Measurements from ENCODE around the gene BPIFB1.

DNA sequence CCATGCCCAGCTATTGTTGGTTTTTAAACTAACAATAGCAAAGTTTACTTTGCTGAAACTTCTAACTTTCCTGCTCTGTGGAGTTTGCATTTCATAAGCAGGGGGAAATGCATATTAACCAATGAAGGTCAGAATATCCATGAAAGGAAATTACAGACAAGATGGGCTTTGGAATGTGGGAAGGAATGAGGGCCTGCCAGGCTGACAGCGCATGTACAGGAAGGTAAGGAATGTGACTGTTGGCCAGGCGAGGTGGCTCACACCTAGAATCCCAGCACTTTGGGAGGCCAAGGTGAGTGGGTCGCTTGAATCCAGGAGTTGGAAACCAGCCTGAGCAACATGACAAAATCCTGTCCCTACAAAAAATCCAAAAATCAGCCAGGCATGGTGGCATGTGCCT, 68.7 kb downstream of the BPIFB1 start:
- TF ChIP-seq POLR2A (IDR thresholded peaks at IDR 0.05; ENCODE audit: extremely low read depth, insufficient read length) (no peak), MYC (IDR thresholded peaks at IDR 0.05; ENCODE audit: low read depth, low read length) (no peak)
- TF ChIP-seq, protein P1, sequence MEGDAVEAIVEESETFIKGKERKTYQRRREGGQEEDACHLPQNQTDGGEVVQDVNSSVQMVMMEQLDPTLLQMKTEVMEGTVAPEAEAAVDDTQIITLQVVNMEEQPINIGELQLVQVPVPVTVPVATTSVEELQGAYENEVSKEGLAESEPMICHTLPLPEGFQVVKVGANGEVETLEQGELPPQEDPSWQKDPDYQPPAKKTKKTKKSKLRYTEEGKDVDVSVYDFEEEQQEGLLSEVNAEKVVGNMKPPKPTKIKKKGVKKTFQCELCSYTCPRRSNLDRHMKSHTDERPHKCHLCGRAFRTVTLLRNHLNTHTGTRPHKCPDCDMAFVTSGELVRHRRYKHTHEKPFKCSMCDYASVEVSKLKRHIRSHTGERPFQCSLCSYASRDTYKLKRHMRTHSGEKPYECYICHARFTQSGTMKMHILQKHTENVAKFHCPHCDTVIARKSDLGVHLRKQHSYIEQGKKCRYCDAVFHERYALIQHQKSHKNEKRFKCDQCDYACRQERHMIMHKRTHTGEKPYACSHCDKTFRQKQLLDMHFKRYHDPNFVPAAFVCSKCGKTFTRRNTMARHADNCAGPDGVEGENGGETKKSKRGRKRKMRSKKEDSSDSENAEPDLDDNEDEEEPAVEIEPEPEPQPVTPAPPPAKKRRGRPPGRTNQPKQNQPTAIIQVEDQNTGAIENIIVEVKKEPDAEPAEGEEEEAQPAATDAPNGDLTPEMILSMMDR (IDR thresholded peaks at IDR 0.05; ENCODE audit: low read depth, low read length): no peak
- TF ChIP-seq, protein P2, sequence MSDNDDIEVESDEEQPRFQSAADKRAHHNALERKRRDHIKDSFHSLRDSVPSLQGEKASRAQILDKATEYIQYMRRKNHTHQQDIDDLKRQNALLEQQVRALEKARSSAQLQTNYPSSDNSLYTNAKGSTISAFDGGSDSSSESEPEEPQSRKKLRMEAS (IDR thresholded peaks at IDR 0.05; ENCODE audit: low read depth, low read length): no peak

All from NB4 (cell line).